GM18517 (cell line): ENCODE results near the gene PVALB.

ENCODE experiments used
- ATAC-seq: cut with Tn5 transposase; IDR thresholded peaks from one replicate; pipeline ENCODE4 v1.9.1; 2021; ENCODE audit warnings: mild to moderate bottlenecking, moderate library complexity; ENCODE audit not compliant: unreplicated experiment

Gene PVALB

GRCh38 chr22:36815558-36816338 lies 1.1 kb downstream of the PVALB start:
- no peak for ATAC-seq

GRCh38 chr22:36814801-36815200 lies 2.0 kb downstream of the PVALB start:
- no peak for ATAC-seq

- no peak for ATAC-seq
Observed at GRCh38 chr22:36811094-36811800, 5.6 kb downstream of the PVALB start.

DNA sequence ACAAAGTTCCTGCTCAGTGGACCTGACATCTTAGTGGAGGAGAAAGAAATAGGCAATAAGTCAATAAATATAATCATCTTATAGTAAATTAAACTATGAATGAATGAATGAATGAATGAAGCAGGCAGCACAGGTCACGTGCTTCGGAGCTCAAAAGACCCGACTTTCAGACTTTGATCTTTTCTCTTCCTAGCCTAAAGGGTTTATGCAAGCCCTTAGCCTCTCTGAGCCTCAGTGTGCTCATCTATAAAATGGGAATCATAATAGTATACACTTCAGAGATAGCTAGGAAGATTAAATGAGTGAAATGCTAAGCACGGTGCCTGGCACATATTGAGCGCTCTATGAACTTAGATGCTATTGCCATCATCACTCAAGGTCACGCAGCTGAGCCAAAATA lies 7.5 kb downstream of the PVALB start:
- ATAC-seq = no peak

DNA sequence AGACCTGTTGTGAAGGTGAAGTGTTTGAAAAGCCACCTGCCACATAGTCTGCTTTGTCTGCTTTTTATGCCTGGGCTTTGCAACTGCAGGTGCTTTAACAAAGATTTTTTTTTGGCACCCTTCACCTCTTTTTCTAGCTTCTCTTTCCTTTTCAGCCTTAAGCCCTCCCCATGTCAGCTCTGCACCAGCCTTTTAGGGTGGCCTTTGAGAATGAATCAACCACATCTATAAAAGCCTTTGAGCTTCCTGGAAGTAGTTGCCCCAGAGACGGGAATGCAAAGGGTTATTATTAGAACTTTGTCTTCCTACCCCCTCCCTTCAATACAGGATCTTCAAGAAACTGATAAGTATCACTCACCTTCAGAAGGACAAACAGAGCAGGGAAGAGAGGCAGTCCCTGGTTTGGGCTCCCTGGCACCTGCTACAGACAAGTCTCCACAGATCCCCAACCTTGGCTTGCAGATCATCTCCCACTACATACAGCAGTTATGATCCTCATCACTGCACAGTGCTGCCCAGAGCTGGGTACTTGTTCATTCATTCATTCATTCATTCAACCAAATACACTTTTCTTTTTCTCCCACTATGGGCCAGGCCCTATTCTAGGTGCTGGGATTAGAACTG lies 8.0 kb downstream of the PVALB start:
- no peak for ATAC-seq

DNA sequence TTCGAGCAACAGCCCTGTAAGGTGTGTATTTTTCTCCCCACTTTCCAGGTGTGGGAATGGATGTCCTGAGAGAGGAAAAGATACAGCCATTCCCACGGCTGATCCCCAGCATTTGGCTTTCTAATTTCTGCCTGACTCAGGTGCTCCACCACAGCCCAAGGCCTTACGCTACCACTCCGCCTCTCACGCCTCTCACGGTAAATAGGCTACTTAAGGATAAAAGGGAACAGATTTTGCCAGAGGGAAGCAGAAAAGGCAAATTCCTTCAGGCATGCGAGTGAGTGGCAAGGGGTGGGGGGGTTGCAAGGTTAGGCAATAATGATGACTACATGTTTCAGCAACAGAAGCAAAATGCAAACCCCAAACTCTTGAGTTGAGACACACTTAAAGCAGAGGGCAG lies 9.2 kb downstream of the PVALB start:
- ATAC-seq = no peak

- no peak for ATAC-seq
Observed at GRCh38 chr22:36806835-36807234, 10.0 kb downstream of the PVALB start.

DNA sequence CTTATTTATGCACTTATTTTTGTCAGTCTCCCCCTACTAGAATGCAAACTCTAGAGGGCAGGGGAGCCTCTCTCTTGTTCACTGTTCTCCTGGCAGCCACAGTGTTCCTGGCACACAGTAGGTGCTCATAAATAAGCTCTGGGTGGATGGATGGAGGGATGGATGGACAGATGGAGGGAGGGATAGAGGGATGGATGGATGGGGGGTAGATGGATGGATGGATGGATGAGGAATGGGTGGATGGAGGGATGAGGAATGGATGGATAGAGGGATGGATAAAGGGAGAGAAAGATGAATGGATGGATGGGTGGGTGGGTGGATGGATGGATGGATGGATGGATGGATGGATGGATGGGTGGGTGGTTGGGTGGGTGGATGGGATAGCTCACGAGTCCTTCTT lies 13.5 kb downstream of the PVALB start:
- no peak for ATAC-seq

- ATAC-seq = no peak
Observed at GRCh38 chr22:36798674-36799066, 18.2 kb downstream of the PVALB start.

GRCh38 chr22:36797911-36798673 lies 18.7 kb downstream of the PVALB start:
- ATAC-seq = no peak

DNA sequence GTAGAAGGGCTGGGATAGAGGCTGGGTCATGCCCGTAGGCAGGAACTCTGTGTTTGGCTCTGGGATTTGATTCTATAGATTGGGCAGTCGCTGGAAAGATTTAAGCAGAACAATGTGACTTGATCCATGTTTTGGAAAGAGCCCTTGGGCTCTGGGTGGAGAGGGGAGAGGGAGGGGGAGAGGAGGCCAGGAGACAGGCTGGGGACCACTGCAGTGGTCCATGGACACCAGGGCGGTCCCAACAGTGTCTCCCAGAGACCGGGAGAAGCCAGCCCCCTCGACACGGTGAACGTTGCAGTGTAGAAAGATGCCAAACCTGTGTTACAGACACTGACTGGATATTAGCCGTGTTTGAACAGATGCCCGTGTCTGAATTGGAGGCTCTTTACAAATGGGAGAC lies 19.5 kb downstream of the PVALB start:
- ATAC-seq = no peak

DNA sequence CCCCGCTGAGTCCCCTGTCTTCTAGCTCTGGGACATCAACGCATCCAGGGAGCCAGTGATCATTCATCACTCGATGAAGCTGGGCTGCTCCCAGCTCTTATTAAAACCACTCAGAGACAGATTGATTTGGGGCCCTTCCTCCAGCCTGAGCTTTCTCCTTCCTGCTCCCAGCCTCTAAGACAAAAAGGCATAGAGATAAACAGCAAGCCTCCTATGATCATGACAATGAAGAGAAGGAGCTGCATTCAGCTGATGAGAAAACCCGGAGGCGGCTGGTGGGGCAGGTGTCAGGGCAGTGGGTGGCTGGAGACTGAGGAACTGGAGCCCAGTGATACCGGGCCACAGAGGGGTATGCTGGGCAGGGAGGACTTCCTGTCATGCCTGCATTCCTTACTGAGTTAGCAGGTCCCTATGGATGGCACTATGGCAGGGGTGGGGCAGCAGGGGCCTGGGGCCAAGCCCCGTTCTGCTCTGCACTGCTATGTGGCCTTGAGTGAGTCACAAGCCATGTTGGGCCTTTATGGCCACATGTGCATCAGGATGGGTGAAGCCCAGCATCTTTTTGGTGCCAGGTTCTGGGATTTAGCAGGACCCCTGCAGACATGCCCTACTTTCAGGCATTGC lies 20.2 kb downstream of the PVALB start:
- ATAC-seq = no peak

DNA sequence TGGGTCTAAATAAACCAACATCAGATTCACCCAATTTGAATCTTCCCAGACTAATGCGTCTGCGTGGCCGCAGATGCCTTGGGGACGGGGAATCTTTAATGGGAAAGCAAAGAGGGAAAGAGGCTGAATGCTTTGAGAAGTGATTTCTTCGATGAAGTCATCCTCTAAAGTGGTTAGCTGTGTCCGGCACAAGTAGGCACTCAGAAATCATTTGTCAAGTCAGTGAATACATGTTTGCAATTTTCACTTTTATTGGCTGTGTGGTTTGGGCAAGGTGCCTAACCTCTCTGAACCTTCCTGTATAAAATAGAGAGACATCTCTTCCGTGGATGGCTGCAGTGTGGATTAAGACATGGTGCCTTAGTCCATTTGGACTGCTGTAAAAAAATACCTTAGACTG lies 21.2 kb downstream of the PVALB start:
- no peak for ATAC-seq

- no peak for ATAC-seq
Observed at GRCh38 chr22:36790648-36791047, 26.2 kb downstream of the PVALB start.

DNA sequence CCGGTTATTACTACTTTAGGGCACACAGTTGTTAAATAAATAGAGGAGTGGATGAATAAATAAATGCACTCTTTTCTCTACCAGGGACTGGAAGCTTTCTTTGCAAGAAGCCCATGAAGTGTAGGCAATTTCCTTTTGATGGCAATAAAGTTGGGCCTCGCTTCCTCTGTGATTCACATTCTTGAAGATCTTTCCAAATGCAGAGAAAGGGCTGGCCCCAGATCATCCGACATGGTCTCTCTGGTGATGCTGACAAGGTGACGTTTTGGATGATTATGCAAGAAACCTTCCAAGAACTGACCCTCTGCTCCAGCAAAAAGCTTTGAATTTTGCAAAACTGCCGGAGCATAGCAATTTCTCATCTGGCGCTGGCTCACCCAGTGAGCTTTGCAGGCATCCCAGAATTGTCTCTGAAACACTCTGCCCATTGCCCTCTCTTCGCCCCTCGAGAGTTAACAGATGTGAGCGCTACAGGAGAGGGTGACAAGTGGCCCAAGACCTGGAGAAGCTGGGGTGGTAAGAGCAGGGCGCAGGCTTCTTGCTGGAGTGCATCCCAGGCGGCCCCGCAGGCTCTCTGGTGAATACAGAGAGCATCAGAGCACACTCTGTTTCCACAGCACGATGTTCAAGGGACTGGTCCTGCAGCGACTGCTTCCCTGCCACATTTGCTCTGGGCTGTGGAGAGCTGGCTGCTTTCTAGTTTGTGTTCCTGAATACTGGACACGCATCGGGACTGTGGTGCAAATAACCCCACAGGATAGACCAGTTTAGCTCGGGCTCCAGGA lies 29.4 kb downstream of the PVALB start:
- ATAC-seq = no peak

DNA sequence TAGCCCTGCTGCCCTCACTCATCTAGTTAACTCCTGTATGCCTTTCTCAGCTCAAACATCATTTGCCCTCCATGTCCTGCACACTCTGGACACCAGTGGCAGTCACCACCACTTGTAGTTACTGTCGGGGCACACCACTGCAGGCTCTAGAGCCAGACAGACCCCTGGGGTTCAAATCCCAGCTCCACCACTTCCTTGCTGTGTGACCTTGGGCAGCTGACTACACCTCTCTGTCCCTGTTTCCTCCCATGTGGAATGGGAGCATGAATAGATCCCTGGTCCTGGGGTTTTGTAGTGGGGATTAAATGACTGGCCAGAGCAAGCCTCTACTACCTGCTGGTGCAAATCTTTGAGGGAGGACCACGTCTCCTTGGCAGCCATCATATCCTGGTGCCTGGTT lies 33.1 kb downstream of the PVALB start:
- ATAC-seq = no peak

DNA sequence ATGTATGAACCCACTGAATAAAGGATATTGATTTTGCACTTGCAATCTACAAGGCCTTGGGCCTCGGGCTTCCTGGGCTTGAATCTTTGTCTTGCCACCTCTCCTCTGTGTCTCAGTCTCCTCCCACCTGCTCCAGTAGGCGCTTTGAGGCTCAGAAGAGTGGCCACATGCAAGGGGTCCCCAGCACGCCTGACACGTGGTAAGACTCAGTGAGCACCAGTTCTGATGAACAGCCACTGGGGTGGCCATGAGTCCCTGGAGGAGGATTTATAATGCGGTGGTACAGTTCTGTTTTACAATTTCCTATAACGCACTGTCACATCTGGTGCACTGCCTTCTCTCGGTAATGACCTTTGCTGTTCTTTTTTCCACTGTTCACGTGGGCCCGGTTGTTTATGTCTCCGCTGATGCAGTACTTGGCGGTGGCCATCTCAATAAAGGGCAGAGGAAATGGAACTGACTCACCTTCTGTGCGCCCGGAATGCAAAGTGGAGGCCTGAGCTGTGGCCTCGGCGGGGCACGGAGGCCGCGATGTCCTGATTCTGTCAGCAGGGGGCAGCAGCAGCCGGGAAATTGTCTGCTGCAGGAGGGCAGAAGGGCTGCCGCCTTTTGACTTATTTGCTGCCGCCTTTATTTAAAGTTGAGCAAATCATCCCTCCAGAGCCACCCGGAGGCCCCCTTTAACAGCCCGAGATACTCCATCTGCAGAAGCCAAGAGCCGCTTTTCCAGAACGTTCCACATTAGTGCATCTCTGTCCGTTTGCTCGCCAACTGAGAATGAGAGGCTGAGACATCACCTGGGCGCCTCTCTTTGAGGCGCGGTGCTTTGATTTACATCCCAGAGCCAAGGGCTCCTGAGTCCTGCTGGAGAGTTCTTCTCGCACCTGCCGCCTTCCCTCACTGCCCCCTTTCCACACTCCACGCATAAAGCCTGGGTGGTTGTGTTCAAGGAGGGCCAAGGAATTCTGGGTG lies 34.9 kb downstream of the PVALB start:
- no peak for ATAC-seq

GRCh38 chr22:36778020-36778419 lies 38.8 kb downstream of the PVALB start:
- ATAC-seq = no peak

GRCh38 chr22:36776722-36777121 lies 40.1 kb downstream of the PVALB start:
- ATAC-seq = no peak
